ENCODE results near the gene SPTBN1.

Gene SPTBN1

DNA sequence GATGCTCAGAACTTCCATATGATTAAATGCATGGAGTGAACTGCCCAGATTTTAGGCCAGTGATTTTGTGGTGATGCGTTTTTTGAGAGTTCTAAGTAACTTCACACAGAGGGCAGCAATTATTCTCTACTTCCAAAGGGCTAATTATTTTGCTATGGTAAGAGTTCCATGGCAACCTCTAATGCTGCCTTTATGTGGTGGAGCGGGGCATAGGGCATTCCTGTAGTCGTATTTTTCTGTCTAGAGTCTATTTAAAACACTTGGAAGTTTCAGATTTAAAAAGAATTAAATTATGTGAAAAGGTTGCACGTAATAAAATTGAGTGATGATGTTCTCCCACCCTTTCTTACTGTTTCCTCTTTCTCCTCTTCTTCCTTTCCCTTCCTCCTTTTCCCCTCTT is 203.4 kb downstream of the SPTBN1 start:
- TF ChIP-seq, protein P1, sequence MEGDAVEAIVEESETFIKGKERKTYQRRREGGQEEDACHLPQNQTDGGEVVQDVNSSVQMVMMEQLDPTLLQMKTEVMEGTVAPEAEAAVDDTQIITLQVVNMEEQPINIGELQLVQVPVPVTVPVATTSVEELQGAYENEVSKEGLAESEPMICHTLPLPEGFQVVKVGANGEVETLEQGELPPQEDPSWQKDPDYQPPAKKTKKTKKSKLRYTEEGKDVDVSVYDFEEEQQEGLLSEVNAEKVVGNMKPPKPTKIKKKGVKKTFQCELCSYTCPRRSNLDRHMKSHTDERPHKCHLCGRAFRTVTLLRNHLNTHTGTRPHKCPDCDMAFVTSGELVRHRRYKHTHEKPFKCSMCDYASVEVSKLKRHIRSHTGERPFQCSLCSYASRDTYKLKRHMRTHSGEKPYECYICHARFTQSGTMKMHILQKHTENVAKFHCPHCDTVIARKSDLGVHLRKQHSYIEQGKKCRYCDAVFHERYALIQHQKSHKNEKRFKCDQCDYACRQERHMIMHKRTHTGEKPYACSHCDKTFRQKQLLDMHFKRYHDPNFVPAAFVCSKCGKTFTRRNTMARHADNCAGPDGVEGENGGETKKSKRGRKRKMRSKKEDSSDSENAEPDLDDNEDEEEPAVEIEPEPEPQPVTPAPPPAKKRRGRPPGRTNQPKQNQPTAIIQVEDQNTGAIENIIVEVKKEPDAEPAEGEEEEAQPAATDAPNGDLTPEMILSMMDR (IDR thresholded peaks at IDR 0.05; ENCODE audit: low read depth, low read length, missing control alignments): no peak
- no peaks in the 10 kb centered on the region for H3K27me3 ChIP-seq (replicated peaks)
- DNase-seq: no peak
- H3K4me3 ChIP-seq (ENCODE audit: low read depth, low read length): no peak overlapping the region
- peaks cover 76% of the 10 kb centered on the region for H3K36me3 ChIP-seq (replicated peaks)
- in situ Hi-C loops (cut with HindIII; ENCODE audit: low pct_ligation_motif_present, low sequenced_read_pairs): no loop called here
- H3K27ac ChIP-seq: no peak overlapping the region

DNA sequence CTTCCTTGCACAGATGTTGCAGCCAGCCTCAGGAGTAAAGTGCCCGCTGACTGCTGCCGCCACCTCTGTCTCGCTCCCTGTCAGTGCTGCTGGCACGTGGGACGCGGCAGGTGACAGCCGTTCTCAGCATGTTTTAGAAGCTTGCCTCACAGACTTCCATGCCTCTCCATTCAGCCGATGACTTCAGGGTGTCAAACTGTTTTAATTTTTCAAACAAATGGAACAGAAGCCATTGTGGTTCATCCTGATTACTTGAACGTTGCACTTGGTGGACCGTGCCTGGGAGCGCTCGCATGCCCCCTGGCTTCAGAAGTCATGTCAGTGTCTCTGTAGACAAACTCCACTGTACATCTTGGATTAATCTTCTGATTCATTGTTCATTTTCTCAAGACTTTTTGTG is 204.6 kb downstream of the SPTBN1 start:
- peaks cover 79% of the 10 kb centered on the region for H3K36me3 ChIP-seq (replicated peaks)
- no peaks in the 10 kb centered on the region for H3K27me3 ChIP-seq (replicated peaks)
- in situ Hi-C loops (cut with HindIII; ENCODE audit: low pct_ligation_motif_present, low sequenced_read_pairs): no loop called here
- TF ChIP-seq, protein P1 (IDR thresholded peaks at IDR 0.05; ENCODE audit: low read depth, low read length, missing control alignments): peak; percentile 13
- no peak overlapping the region for H3K27ac ChIP-seq
- no peak overlapping the region for H3K4me3 ChIP-seq (ENCODE audit: low read depth, low read length)
- no peak for DNase-seq

DNA sequence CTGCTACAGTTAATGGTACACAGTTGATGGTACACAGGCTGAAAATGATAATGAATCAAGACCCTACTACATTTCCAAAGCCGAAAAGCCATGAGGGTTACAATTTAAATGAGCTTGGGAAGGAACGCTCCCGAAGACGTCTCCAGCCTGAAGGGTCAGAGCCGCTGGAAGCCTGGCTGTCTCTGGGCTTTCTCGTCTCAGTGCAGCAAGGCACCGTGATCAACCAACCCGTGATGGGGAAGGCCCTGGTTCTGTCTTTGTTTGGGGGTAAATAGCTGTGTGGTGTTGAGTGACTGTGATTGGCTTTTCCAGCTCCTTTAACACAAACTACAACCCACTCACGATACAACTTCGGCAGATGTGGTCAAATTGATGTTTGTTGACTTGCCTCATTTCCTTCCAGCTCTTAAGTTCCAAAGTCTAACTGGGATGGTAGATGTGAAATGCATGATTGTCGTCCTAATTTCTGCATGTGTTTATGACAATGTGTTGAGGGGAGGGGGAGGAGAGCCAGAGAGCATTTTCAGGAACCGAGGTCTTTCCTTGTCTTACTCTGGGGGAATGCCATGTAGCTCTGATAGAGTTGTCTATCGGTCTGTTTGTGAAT is 207.4 kb downstream of the SPTBN1 start:
- DNase-seq: no peak
- in situ Hi-C loops (cut with HindIII; ENCODE audit: low pct_ligation_motif_present, low sequenced_read_pairs): no loop called here
- H3K36me3 ChIP-seq (replicated peaks): peaks cover 89% of the 10 kb centered on the region
- H3K4me3 ChIP-seq (ENCODE audit: low read depth, low read length): no peak overlapping the region
- TF ChIP-seq, protein P1 (IDR thresholded peaks at IDR 0.05; ENCODE audit: low read depth, low read length, missing control alignments): no peak
- H3K27me3 ChIP-seq (replicated peaks): no peaks in the 10 kb centered on the region
- H3K27ac ChIP-seq: no peak overlapping the region

DNA sequence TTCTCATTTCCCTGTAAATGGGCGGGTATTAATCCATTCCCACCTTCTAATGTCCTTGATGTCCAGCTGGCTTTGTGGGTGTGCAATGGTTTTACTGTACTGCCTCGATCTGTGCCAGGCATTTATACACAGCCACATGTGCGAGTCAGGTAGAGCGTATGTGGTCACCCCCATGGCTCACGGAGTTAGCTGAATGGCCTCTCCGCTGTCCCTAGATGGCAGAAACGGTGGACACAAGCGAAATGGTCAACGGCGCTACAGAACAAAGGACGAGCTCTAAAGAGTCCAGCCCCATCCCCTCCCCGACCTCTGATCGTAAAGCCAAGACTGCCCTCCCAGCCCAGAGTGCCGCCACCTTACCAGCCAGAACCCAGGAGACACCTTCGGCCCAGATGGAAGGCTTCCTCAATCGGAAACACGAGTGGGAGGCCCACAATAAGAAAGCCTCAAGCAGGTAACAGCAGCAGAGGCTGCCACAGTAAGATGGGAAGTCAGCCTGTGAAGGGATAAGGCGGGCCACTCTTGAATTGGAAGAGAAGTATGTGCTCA is 208.2 kb downstream of the SPTBN1 start:
- TF ChIP-seq, protein P1 (IDR thresholded peaks at IDR 0.05; ENCODE audit: low read depth, low read length, missing control alignments): no peak

DNA sequence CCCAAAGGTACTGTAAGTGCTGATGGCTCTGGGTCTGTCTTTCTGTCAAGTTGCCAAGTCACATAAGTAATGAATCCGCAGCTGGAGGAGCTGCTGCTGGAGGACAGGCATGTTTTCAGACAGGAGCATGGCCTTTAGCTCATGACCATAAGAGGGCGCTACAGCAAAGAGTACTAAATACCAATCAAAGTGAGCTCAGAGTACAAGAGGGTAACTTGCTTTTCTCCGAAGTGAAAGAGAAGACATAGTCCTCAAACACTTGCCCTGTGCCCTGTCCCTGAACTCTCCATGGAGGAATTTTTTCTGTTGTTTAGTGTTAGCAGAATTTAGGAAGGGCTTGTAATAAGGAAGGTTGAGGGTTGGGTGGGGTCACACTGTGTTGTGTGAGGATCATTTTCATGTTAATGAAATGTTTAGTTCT is 209.3 kb downstream of the SPTBN1 start:
- Histone ChIP-seq H3K36me3 (replicated peaks) (peaks cover 87% of the 10 kb centered on the region), H3K4me3 (ENCODE audit: low read depth, low read length) (no peak overlapping the region), H3K27me3 (replicated peaks) (no peaks in the 10 kb centered on the region), H3K27ac (peak overlapping the region; percentile 7)
- peak; percentile 34 for DNase-seq
- in situ Hi-C loops (cut with HindIII; ENCODE audit: low pct_ligation_motif_present, low sequenced_read_pairs): no loop called here
- TF ChIP-seq, protein P1 (IDR thresholded peaks at IDR 0.05; ENCODE audit: low read depth, low read length, missing control alignments): peak; percentile 75

More for the DNA sequence above, 208.2 kb downstream of the SPTBN1 start:
- Histone ChIP-seq H3K27me3 (replicated peaks) (no peaks in the 10 kb centered on the region), H3K4me3 (ENCODE audit: low read depth, low read length) (no peak overlapping the region), H3K36me3 (replicated peaks) (peaks cover 91% of the 10 kb centered on the region), H3K27ac (no peak overlapping the region)
- no peak for DNase-seq
- in situ Hi-C loops (cut with HindIII; ENCODE audit: low pct_ligation_motif_present, low sequenced_read_pairs): no loop called here
